Measurements from ENCODE around the gene HS3ST5. TPM values are rescaled to one million over a fixed set of nuclear protein-coding genes. Genes with fewer than 3 reads are reported as not detected.

HS3ST5 gene
- total RNA-seq, 1 donor, result not detected

DNA sequence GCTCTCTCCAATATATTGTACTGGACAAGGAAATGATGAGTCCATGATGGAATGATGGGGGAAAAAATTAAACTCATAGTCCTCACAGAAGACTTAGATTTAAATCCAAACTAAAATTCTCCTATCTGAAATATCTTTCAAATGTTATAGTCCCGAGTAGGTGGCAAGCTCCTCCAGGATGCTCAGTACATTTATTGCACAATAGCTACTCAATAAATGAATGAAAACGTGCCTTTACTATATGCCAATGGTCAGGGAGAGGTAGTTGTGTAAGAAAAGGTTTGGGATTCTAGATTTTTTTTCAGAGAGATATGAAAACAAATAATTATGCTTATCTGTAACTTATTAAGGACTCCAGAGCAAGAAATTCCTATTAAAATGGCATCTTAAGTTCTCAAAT lies 32.8 kb downstream of the HS3ST5 start:
- no peaks in the 10 kb centered on the region for H4K20me1 ChIP-seq (ENCODE audit: insufficient read depth, low read length)
- H3K79me2 ChIP-seq (ENCODE audit: insufficient read depth, low read length), result no peaks in the 10 kb centered on the region
- DNase-seq (ENCODE audit: insufficient read length, low spot score, missing footprints), result no peak
- no peak overlapping the region for H3K4me3 ChIP-seq (ENCODE audit: insufficient read depth, low read length)
- no peaks in the 10 kb centered on the region for H3K9me3 ChIP-seq (ENCODE audit: low read depth, low read length)
- H3K36me3 ChIP-seq (ENCODE audit: insufficient read depth, low read length), result no peaks in the 10 kb centered on the region
- no peaks in the 10 kb centered on the region for H3K27me3 ChIP-seq (ENCODE audit: insufficient read depth, low read length)
- TF ChIP-seq, protein P1, sequence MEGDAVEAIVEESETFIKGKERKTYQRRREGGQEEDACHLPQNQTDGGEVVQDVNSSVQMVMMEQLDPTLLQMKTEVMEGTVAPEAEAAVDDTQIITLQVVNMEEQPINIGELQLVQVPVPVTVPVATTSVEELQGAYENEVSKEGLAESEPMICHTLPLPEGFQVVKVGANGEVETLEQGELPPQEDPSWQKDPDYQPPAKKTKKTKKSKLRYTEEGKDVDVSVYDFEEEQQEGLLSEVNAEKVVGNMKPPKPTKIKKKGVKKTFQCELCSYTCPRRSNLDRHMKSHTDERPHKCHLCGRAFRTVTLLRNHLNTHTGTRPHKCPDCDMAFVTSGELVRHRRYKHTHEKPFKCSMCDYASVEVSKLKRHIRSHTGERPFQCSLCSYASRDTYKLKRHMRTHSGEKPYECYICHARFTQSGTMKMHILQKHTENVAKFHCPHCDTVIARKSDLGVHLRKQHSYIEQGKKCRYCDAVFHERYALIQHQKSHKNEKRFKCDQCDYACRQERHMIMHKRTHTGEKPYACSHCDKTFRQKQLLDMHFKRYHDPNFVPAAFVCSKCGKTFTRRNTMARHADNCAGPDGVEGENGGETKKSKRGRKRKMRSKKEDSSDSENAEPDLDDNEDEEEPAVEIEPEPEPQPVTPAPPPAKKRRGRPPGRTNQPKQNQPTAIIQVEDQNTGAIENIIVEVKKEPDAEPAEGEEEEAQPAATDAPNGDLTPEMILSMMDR (IDR thresholded peaks at IDR 0.05; ENCODE audit: extremely low read depth, low read depth, low read length), result no peak
- no peak overlapping the region for H2AFZ ChIP-seq (ENCODE audit: low read length)
- no peak overlapping the region for H3K4me2 ChIP-seq (ENCODE audit: insufficient read depth, low read length)
- H3K27ac ChIP-seq (ENCODE audit: low read depth, low read length), result no peak overlapping the region
- H3K4me1 ChIP-seq (ENCODE audit: insufficient read depth, low read length), result no peaks in the 10 kb centered on the region

- TF ChIP-seq, protein P1 (IDR thresholded peaks at IDR 0.05; ENCODE audit: extremely low read depth, low read depth, low read length), result peak; percentile 56
- H3K36me3 ChIP-seq (ENCODE audit: insufficient read depth, low read length), result no peaks in the 10 kb centered on the region
- no peak overlapping the region for H3K4me2 ChIP-seq (ENCODE audit: insufficient read depth, low read length)
- no peak overlapping the region for H2AFZ ChIP-seq (ENCODE audit: low read length)
- H3K4me1 ChIP-seq (ENCODE audit: insufficient read depth, low read length), result no peaks in the 10 kb centered on the region
- H3K27me3 ChIP-seq (ENCODE audit: insufficient read depth, low read length), result no peaks in the 10 kb centered on the region
- H3K79me2 ChIP-seq (ENCODE audit: insufficient read depth, low read length), result no peaks in the 10 kb centered on the region
- H3K4me3 ChIP-seq (ENCODE audit: insufficient read depth, low read length), result no peak overlapping the region
- no peaks in the 10 kb centered on the region for H4K20me1 ChIP-seq (ENCODE audit: insufficient read depth, low read length)
- DNase-seq (ENCODE audit: insufficient read length, low spot score, missing footprints), result no peak
- no peaks in the 10 kb centered on the region for H3K9me3 ChIP-seq (ENCODE audit: low read depth, low read length)
- H3K27ac ChIP-seq (ENCODE audit: low read depth, low read length), result no peak overlapping the region
These were observed 38.4 kb downstream of the HS3ST5 start for GRCh38 chr6:114304304-114304887.

- no peaks in the 10 kb centered on the region for H4K20me1 ChIP-seq (ENCODE audit: insufficient read depth, low read length)
- no peak for DNase-seq (ENCODE audit: insufficient read length, low spot score, missing footprints)
- H3K27ac ChIP-seq (ENCODE audit: low read depth, low read length), result no peak overlapping the region
- no peaks in the 10 kb centered on the region for H3K9me3 ChIP-seq (ENCODE audit: low read depth, low read length)
- TF ChIP-seq, protein P1 (IDR thresholded peaks at IDR 0.05; ENCODE audit: extremely low read depth, low read depth, low read length), result no peak
- H3K79me2 ChIP-seq (ENCODE audit: insufficient read depth, low read length), result no peaks in the 10 kb centered on the region
- H3K36me3 ChIP-seq (ENCODE audit: insufficient read depth, low read length), result no peaks in the 10 kb centered on the region
- H3K4me1 ChIP-seq (ENCODE audit: insufficient read depth, low read length), result no peaks in the 10 kb centered on the region
- no peak overlapping the region for H2AFZ ChIP-seq (ENCODE audit: low read length)
- no peak overlapping the region for H3K4me2 ChIP-seq (ENCODE audit: insufficient read depth, low read length)
- H3K27me3 ChIP-seq (ENCODE audit: insufficient read depth, low read length), result no peaks in the 10 kb centered on the region
- H3K4me3 ChIP-seq (ENCODE audit: insufficient read depth, low read length), result no peak overlapping the region
These were observed 41.1 kb downstream of the HS3ST5 start for GRCh38 chr6:114301596-114302219.

GRCh38 chr6:114297135-114297534 lies 45.7 kb downstream of the HS3ST5 start:
- no peaks in the 10 kb centered on the region for H4K20me1 ChIP-seq (ENCODE audit: insufficient read depth, low read length)

More at GRCh38 chr6:114297135-114297534, 45.7 kb downstream of the HS3ST5 start:
- Histone ChIP-seq H3K4me3 (ENCODE audit: insufficient read depth, low read length) (no peak overlapping the region), H2AFZ (ENCODE audit: low read length) (no peak overlapping the region), H3K9me3 (ENCODE audit: low read depth, low read length) (no peaks in the 10 kb centered on the region), H3K27ac (ENCODE audit: low read depth, low read length) (no peak overlapping the region), H3K4me2 (ENCODE audit: insufficient read depth, low read length) (no peak overlapping the region), H3K4me1 (ENCODE audit: insufficient read depth, low read length) (no peaks in the 10 kb centered on the region), H3K79me2 (ENCODE audit: insufficient read depth, low read length) (no peaks in the 10 kb centered on the region), H3K27me3 (ENCODE audit: insufficient read depth, low read length) (no peaks in the 10 kb centered on the region), H3K36me3 (ENCODE audit: insufficient read depth, low read length) (no peaks in the 10 kb centered on the region)
- no peak for DNase-seq (ENCODE audit: insufficient read length, low spot score, missing footprints)
- TF ChIP-seq, protein P1 (IDR thresholded peaks at IDR 0.05; ENCODE audit: extremely low read depth, low read depth, low read length), result no peak
